GM12878 (cell line): ENCODE measurements around the gene TPRG1.

ENCODE experiments used
- ATF7 ChIP-seq: fragments of 450-650 bp; IDR thresholded peaks from 2 replicates; pipeline ENCODE4 v1.6.1; 2016; ENCODE audit warnings: low read depth, mild to moderate bottlenecking
- CEBPB ChIP-seq, 2 experiments: fragments of 150-350 bp in 1 of 2; IDR thresholded peaks; 2 replicates each; pipeline ENCODE4 v1.6.1; 2012 to 2014; ENCODE audit warnings: low read depth in 2 of 2, low read length in 2 of 2, borderline replicate concordance in 1 of 2, inconsistent platforms in 1 of 2
- CREB1 ChIP-seq: IDR thresholded peaks from 2 replicates; pipeline ENCODE4 v1.6.1; 2012; ENCODE audit warnings: low read depth, mild to moderate bottlenecking, inconsistent platforms
- FOXM1 ChIP-seq: IDR thresholded peaks from 2 replicates; pipeline ENCODE4 v1.6.1; 2012; ENCODE audit warnings: low read depth, mild to moderate bottlenecking, inconsistent platforms, low read length, moderate library complexity
- MYC ChIP-seq: IDR thresholded peaks from 2 replicates; pipeline ENCODE4 v1.6.1; 2011; ENCODE audit warnings: mild to moderate bottlenecking, low read length, moderate library complexity, inconsistent platforms; ENCODE audit not compliant: insufficient read depth, insufficient replicate concordance, insufficient read length, severe bottlenecking
- POLR2A ChIP-seq: IDR thresholded peaks from 2 replicates; pipeline ENCODE4 v1.6.1; 2011; ENCODE audit warnings: low read depth, mild to moderate bottlenecking, low read length
- POLR2AphosphoS2 ChIP-seq: IDR thresholded peaks from 2 replicates; pipeline ENCODE4 v1.6.1; 2011; ENCODE audit warnings: low read depth, mild to moderate bottlenecking, low read length, improper control_type of control experiment, moderate library complexity
- RFX5 ChIP-seq: IDR thresholded peaks from 2 replicates; pipeline ENCODE4 v1.6.1; 2011; ENCODE audit warnings: low read depth, low read length, improper control_type of control experiment
- SIX5 ChIP-seq: IDR thresholded peaks from 2 replicates; pipeline ENCODE4 v1.6.1; 2011; ENCODE audit warnings: mild to moderate bottlenecking, low read depth, low read length, moderate library complexity; ENCODE audit not compliant: severe bottlenecking
- TF ChIP-seq, protein P1 (sequence below), 3 experiments: IDR thresholded peaks in 2 of 3; conservative IDR thresholded peaks in 1 of 3; 2 replicates each; pipeline ENCODE4 v1.5.1; 2011; ENCODE audit warnings: low read depth in 3 of 3, low read length in 3 of 3, mild to moderate bottlenecking in 3 of 3, control low read depth in 2 of 3, moderate library complexity in 2 of 3, inconsistent platforms in 1 of 3, mixed read lengths in 1 of 3; ENCODE audit not compliant: control insufficient read depth in 2 of 3, insufficient read depth in 1 of 3; ENCODE audit errors: extremely low read depth in 1 of 3
- TF ChIP-seq, protein P2 (sequence below): IDR thresholded peaks from 2 replicates; pipeline ENCODE4 v1.6.1; 2011; ENCODE audit warnings: borderline replicate concordance, low read depth, mild to moderate bottlenecking, moderate library complexity, low read length; ENCODE audit not compliant: insufficient read depth, poor library complexity, severe bottlenecking

GRCh38 chr3:189188466-189188865, 16.7 kb downstream of the TPRG1 start:
- TF ChIP-seq RFX5: no peak
- TF ChIP-seq SIX5: no peak
- no peak for TF ChIP-seq POLR2A
- TF ChIP-seq, protein P1, sequence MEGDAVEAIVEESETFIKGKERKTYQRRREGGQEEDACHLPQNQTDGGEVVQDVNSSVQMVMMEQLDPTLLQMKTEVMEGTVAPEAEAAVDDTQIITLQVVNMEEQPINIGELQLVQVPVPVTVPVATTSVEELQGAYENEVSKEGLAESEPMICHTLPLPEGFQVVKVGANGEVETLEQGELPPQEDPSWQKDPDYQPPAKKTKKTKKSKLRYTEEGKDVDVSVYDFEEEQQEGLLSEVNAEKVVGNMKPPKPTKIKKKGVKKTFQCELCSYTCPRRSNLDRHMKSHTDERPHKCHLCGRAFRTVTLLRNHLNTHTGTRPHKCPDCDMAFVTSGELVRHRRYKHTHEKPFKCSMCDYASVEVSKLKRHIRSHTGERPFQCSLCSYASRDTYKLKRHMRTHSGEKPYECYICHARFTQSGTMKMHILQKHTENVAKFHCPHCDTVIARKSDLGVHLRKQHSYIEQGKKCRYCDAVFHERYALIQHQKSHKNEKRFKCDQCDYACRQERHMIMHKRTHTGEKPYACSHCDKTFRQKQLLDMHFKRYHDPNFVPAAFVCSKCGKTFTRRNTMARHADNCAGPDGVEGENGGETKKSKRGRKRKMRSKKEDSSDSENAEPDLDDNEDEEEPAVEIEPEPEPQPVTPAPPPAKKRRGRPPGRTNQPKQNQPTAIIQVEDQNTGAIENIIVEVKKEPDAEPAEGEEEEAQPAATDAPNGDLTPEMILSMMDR (IDR thresholded peaks at IDR 0.05 in 2 of 3, conservative IDR thresholded peaks at IDR 0.05 in 1 of 3; ENCODE audit: control insufficient read depth in 2 of 3, extremely low read depth in 1 of 3, insufficient read depth in 1 of 3, low read depth in 3 of 3, low read length in 3 of 3): no peak
- TF ChIP-seq POLR2AphosphoS2: no peak
- TF ChIP-seq, protein P2, sequence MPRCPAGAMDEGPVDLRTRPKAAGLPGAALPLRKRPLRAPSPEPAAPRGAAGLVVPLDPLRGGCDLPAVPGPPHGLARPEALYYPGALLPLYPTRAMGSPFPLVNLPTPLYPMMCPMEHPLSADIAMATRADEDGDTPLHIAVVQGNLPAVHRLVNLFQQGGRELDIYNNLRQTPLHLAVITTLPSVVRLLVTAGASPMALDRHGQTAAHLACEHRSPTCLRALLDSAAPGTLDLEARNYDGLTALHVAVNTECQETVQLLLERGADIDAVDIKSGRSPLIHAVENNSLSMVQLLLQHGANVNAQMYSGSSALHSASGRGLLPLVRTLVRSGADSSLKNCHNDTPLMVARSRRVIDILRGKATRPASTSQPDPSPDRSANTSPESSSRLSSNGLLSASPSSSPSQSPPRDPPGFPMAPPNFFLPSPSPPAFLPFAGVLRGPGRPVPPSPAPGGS: no peak
- no peak for TF ChIP-seq ATF7
- TF ChIP-seq MYC: no peak
- no peak for TF ChIP-seq CREB1
- no peak for TF ChIP-seq CEBPB (IDR thresholded peaks at IDR 0.05; ENCODE audit: borderline replicate concordance in 1 of 2, low read depth in 2 of 2, low read length in 2 of 2)
- TF ChIP-seq FOXM1: no peak
